Measurements from ENCODE around the gene P2RX4.

The P2RX4 gene

DNA sequence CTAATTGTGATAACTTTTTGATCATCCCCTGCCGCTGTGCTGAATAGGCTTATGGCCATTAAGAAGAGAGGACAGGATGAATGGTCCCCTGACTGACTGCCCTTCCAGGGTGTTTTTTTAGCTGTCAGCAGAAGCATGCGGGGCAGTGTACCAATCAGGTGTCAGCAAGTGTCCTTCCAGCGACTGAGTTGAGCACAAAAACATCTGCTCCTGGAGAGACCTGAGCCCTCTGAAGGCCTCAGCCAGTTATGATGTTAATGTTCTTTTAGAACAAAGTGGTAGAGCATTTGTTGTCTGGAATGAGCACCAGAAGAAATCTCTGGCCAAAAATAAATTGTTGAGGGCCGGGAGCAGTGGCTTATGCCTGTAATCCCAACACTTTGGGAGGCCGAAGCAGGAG, 39.8 kb upstream of the P2RX4 start:
- no peak overlapping the region for H3K27ac ChIP-seq
- TF ChIP-seq, protein P1, sequence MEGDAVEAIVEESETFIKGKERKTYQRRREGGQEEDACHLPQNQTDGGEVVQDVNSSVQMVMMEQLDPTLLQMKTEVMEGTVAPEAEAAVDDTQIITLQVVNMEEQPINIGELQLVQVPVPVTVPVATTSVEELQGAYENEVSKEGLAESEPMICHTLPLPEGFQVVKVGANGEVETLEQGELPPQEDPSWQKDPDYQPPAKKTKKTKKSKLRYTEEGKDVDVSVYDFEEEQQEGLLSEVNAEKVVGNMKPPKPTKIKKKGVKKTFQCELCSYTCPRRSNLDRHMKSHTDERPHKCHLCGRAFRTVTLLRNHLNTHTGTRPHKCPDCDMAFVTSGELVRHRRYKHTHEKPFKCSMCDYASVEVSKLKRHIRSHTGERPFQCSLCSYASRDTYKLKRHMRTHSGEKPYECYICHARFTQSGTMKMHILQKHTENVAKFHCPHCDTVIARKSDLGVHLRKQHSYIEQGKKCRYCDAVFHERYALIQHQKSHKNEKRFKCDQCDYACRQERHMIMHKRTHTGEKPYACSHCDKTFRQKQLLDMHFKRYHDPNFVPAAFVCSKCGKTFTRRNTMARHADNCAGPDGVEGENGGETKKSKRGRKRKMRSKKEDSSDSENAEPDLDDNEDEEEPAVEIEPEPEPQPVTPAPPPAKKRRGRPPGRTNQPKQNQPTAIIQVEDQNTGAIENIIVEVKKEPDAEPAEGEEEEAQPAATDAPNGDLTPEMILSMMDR (conservative IDR thresholded peaks at IDR 0.05): no peak

DNA sequence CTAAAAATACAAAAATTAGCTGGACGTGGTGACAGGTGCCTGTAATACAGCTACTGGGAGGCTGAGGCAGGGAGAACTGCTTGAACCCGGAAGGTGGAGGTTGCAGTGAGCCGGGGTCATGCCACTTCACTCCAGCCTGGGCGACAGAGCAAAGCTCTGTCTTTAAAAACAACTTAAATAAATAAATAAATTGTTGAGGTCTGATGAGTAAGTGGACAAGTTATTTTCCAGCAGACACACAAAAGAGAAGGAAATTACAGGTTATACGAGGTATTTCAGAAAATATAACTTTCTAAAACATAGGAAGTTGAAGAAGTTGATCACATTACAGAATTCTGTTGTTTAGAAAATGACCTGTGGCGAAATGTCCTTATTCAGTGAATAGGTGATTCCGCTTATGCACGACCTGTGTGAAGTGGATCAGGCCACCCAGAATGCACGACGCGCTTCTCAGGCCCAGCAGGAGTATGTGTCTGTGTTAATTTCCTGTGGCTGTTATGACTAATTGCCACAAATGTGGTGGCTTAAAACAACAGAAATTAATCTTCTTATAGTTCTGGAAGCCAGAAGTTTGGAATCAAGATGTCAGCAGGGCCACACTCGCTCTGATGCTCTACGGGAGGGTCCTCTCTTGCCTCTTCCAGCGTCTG, 39.2 kb upstream of the P2RX4 start:
- H3K27ac ChIP-seq: no peak overlapping the region
- TF ChIP-seq, protein P1 (conservative IDR thresholded peaks at IDR 0.05): no peak

DNA sequence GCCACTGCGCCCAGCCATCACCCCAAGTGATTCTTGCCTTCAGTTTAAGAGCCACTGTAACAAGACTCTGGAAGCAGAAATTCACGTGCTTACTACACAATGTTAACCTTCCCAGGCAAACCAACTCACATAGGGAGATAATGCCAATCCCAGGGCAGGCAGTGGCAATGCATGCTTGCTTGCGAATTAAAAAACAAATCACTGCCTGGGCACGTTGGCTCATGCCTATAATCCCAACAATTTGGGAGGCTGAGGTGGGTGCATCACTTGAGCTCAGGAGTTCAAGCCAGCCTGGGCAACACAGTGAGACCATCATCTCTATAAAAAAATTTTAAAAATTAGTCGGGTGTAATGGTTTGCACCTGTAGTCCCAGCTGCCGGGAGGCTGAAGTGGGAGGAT, 37.8 kb upstream of the P2RX4 start:
- no peak overlapping the region for H3K27ac ChIP-seq
- TF ChIP-seq, protein P1 (conservative IDR thresholded peaks at IDR 0.05): no peak

DNA sequence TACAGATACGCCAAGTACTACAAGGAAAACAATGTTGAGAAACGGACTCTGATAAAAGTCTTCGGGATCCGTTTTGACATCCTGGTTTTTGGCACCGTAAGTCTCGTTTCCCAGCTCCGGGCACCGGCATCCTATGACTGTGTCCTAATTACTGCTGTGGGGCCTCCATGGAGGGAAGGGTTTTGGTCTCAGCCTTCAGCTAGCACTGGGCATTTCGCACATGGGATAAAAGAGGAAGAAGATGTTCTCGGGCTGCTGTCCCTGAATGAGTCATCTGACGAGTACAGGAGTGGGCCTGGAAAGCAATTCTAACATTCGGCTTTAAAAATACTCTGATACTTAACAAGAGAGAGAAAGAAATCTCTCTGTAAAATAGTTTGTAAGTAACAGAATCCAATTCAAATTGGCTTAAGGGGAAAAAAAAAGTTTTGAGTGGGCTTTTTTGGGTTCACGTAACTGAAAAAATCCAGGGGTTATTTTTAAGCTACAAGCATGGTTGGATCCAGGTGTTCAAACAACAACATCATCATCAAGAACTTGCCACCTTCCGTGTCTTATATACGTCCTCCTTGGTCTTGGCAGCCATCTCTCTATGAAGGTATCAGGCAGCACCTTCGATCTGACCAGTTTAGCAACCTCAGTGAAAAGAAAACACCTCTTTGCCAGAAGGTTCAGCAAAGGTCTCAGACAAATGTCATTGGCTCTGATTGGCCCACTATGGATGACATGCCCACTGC, 34.4 kb upstream of the P2RX4 start:
- no peak overlapping the region for H3K27ac ChIP-seq
- TF ChIP-seq, protein P1 (conservative IDR thresholded peaks at IDR 0.05): no peak

DNA sequence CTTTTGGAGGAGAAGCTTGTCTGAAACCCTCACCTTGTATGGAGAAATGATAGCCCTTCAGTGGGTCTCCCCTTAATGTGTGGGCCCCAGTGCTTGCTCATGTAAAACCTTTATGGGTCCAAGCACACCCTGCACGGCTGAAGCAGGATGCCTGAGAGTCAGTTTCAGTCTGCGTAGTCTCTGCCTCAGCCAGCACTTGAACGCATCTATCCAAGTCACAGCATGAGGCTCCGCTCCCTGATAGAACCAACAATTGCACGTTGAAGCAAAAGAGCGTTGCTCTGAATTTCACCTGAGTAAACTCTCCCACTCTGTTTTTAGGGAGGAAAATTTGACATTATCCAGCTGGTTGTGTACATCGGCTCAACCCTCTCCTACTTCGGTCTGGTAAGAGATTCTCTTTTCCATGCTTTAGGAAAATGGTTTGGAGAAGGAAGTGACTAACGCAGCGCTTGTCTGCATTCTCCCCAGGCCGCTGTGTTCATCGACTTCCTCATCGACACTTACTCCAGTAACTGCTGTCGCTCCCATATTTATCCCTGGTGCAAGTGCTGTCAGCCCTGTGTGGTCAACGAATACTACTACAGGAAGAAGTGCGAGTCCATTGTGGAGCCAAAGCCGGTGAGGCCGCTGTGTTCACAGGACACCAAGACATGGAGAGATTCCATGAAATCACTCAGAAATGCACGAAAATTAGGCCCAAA, 33.0 kb upstream of the P2RX4 start:
- TF ChIP-seq, protein P1 (conservative IDR thresholded peaks at IDR 0.05): no peak
- no peak overlapping the region for H3K27ac ChIP-seq

DNA sequence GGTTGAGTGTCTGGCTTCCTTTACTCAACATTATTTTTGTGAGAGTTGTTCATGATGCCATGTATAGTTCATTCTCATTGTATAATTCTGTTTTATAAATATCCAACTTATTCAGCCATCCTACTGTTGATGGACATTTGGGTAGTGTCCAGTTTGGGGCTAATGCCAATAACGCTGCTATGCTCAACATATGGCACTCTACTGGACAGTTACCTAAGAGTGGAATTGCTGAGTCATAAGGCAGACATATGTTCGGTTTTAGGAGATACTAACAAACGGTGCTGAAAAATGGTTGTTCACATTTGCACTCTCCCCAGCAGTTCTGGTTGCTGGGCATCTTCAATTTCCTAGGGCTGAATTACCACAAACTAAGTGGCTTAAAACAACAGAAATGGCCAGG, 28.7 kb upstream of the P2RX4 start:
- H3K27ac ChIP-seq: no peak overlapping the region
- TF ChIP-seq, protein P1 (conservative IDR thresholded peaks at IDR 0.05): no peak

DNA sequence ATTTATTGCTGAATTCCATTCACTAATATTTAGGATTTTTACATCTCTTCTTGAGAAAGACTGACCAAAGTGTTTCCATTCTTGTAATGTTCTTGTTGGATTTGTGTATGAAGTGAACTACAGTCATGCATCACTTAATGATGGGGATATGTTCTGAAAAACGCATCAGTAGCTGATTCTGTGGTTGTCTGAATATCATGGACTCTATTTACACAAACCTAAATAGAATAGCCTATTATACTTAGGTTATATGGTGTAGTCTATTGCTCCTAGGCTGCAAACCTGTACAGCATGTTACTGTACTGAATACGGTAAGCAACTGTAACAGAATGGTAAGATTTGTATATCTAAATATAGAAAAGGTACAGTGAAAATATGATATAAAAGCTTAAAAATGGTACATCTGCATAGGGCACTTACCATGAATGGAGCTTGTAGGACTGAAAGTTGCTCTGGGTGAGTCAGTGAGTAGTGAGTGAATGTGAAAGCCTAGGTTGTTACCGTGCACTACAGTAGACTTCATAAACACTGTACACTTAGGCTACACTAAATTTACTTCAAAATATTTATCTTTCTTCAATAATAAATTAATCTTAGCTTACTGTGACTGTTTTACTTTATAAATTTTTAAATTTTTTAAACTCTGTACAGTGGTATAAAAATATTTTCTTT, 27.6 kb upstream of the P2RX4 start:
- H3K27ac ChIP-seq: no peak overlapping the region
- TF ChIP-seq, protein P1 (conservative IDR thresholded peaks at IDR 0.05): no peak
